A549 (cell line): ENCODE results near the gene TVP23A.

ENCODE experiments used
- POLR2A ChIP-seq: IDR thresholded peaks from 2 replicates; pipeline ENCODE4 v1.6.1; 2012; ENCODE audit warnings: mild to moderate bottlenecking, low read length
- RAD21 ChIP-seq, 2 experiments: fragments of >200 bp in 1 of 2; sonication (Bioruptor Twin) in 1 of 2; formaldehyde crosslinking in 1 of 2; IDR thresholded peaks in 1 of 2; conservative IDR thresholded peaks in 1 of 2; 2 replicates in 1 of 2; 3 replicates in 1 of 2; pipeline ENCODE4 v1.6.1; 2012 to 2018; ENCODE audit warnings: inconsistent platforms in 1 of 2
- RCOR1 ChIP-seq: fragments of 150-350 bp; IDR thresholded peaks from 2 replicates; pipeline ENCODE4 v1.6.1; 2014; ENCODE audit warnings: antibody characterized with exemption, low read length, low read depth
- ZFP36 ChIP-seq: fragments of 450-650 bp; IDR thresholded peaks from 2 replicates; pipeline ENCODE4 v1.6.1; 2014; ENCODE audit warnings: borderline replicate concordance; ENCODE audit not compliant: partially characterized antibody
- ZNF302 ChIP-seq: fragments of 250-450 bp; sonication (Bioruptor Pico); IDR thresholded peaks from 2 replicates; pipeline ENCODE4 v1.9.0; 2021; ENCODE audit warnings: inconsistent platforms, mild to moderate bottlenecking, moderate library complexity
- TF ChIP-seq, protein P1 (sequence below): fragments of >200 bp; sonication (Bioruptor Twin); formaldehyde crosslinking; IDR thresholded peaks from 3 replicates; pipeline ENCODE4 v1.5.1; 2016
- TF ChIP-seq, protein P2 (sequence below): IDR thresholded peaks from 2 replicates; pipeline ENCODE4 v1.6.1; 2012

DNA sequence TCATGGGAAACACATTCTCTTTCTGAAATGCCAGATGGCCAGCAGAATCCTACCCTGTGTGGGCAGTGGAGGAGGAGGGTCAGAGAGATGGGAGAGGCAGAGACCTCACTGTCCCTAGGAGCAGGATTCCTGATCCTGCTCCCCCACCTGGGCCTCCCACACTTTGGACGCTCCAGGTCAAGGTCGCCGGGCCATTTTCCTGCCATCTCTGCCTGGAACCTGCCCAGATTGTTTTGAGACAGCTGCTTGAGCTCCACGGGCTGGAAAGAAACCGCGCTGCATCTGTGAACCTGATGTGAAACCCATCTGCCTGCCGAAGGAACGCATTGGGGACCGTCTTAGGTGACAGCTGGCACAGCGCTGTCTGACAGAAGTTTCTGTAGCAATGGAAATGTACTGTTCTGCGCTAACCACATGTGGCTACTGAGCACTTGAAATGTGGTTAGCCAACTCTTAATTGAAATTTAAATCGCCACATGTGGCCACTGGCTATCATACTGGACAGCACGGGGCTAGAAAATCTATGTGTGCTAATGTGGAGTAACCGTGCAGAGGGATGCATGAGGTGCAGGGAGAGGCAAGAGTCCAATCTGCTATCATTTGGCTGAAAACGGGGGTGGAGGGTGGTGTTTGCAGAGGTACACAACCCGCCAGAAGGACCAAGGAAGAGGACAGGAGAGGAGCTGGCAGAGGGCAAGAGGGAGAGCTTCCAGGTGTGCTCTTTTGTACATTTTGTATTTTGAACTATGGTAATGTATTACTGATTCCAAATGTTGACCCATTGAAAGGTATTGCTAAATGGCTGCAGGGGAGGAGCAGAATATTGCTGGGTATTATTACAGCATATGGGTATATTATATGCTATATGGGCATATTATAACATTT lies 90.3 kb downstream of the TVP23A start:
- TF ChIP-seq, protein P1, sequence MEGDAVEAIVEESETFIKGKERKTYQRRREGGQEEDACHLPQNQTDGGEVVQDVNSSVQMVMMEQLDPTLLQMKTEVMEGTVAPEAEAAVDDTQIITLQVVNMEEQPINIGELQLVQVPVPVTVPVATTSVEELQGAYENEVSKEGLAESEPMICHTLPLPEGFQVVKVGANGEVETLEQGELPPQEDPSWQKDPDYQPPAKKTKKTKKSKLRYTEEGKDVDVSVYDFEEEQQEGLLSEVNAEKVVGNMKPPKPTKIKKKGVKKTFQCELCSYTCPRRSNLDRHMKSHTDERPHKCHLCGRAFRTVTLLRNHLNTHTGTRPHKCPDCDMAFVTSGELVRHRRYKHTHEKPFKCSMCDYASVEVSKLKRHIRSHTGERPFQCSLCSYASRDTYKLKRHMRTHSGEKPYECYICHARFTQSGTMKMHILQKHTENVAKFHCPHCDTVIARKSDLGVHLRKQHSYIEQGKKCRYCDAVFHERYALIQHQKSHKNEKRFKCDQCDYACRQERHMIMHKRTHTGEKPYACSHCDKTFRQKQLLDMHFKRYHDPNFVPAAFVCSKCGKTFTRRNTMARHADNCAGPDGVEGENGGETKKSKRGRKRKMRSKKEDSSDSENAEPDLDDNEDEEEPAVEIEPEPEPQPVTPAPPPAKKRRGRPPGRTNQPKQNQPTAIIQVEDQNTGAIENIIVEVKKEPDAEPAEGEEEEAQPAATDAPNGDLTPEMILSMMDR: no peak
- TF ChIP-seq, protein P2, sequence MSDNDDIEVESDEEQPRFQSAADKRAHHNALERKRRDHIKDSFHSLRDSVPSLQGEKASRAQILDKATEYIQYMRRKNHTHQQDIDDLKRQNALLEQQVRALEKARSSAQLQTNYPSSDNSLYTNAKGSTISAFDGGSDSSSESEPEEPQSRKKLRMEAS: no peak
- TF ChIP-seq POLR2A (no peak), ZNF302 (CRISPR knock-in tag) (no peak), RAD21 (conservative IDR thresholded peaks at IDR 0.05 in 1 of 2, IDR thresholded peaks at IDR 0.05 in 1 of 2) (no peak), RCOR1 (no peak), ZFP36 (no peak)
